CD4-positive, alpha-beta T cell treated with Interleukin-4 for 4 hours (primary cell): ENCODE data around the gene SUPT6H.

Experiments
- DNase-seq: peaks from one replicate; pipeline ENCODE4 v3.0.0-alpha.2; 2020

Gene SUPT6H

DNA sequence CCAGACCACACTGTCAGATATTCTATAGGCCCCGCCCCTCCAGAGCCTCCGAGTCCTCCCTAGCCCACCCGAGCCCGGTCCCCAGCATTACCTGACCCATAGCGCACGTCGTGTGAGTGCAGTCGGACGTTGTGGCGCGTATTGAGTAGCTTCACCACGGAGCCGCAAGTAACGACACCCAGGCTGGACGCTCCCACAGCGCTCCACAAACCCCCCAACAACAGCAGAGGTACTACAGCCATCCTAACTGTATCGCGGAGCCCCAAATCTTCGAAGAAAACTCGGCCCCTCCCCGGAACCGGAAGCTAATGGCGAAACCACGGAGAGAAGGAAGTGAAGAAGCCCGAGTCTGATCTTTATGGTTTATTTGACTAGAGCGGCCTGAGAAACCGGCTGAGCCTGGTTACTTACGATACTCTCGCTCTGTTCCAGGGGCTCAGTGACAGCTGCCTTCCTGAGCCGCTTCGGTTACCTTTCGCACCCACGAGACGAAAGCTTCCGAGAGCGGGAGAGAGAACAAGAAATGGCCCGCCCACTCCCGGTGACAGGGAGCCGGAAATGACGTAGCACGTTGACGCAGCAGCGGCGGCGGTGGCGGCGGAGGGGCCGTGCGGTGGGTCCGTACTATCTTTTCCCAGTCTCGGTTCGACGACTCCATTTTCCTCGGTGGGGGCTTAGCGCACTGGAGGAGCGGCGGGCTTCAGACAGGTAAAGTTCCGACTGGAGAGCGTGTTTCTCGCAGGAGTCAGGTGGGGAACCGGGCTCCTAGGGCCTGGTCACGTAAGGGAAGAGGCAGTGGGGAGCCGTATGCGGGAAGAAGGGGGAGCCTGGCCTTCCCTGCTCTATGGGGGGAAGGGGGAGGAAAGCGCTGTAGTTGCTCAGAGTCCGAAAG is at the start of gene SUPT6H, which contains the start of gene SDF2:
SUPT6H (plus strand) TSS at position 571 of the 892 bp plus-strand sequence. CDS start 11,197 bp downstream, outside the sequence.
SDF2 (minus strand) TSS at position 272 of the 892 bp plus-strand sequence; CDS start at position 242, 30 bp downstream.
- peak; percentile 89 for DNase-seq

DNA sequence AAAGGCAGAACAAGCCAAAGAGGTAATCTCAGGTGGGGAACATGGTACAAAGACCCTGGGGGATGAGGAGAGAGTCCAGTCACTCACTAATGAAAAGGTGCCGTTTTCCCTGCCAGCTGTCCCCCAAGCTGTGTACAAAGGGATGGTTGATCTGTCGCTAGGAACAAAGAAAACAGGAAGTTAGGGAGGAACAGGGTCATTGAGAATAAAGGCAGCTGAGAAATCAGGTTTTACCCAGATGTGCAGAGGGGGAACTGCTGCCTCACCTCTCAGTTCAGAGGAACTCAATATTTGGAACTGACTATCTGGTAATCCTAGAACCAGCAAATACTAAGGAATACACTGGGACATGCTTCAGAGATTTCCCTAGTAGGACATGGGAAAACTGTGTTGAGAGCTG is 49.5 kb upstream of the SUPT6H start:
- no peak for DNase-seq

DNA sequence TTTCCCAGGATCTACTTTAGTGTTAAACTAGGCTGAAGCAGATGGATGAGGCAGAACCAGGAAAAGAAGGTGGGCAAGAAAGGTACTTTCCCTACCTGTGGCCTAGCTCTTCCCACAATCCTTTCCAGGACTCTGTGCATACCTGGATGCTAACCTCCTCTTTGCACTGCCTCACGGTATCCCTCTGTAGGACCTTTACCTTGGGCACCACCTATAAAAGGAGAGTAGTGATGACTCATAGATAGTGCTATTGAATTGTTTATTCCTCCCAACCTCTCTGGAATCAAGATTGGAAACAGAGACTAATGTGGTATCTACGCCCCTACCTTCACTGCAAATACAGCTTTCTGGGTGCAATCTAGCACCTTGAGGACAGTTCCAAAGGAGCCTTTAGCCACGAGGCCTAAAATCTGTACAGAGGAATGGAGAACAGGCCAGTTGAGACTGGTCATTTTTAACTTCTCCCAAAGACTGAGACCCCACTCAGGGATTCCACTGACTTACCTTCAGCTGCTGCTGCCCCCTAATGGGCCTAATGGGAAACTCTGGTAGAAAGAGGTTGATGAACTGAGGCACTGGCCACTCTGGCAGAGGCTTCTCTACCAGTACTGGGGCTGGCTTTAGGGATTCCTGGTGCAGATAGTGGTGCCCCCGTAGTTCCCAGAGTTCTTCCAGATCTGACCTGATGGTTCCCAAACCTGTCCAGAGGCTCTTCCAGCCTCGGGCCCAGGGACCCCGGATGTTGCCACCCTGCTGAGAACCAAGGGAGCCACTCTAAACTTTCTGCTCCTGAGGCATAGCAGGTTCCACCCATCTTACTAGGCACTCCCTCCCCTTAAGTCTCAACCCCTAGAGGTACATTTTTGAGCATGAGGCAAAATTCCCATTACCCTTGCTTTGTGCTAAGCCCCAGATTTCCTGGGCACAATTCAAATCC is 48.8 kb upstream of the SUPT6H start:
- peak; percentile 45 for DNase-seq

DNA sequence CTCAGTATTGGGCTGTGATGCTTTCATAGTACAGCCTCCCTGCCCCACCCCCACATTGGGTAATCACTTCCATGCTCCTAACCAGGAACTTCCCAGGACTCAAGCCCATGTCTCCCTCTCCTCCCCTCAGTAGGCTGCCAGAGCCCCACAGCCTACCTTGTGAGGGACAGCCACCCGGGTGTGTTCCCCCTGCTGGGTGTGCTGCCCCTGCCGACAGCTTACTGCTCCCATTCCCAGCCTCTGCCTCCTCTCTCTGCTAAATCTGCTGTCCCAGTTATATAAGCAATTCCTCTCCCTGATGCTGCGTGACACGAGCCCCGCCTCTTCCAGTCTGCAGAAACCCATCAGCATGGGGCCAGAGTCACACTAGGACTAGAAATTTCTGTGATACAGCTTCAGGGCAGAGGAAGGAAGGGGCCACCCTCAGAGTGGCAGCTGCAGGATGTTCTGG is 48.0 kb upstream of the SUPT6H start, which contains the start of gene RSKR:
RSKR (minus strand) TSS at position 255 of the 451 bp plus-strand sequence; CDS start at position 231, 24 bp downstream.
- no peak for DNase-seq

DNA sequence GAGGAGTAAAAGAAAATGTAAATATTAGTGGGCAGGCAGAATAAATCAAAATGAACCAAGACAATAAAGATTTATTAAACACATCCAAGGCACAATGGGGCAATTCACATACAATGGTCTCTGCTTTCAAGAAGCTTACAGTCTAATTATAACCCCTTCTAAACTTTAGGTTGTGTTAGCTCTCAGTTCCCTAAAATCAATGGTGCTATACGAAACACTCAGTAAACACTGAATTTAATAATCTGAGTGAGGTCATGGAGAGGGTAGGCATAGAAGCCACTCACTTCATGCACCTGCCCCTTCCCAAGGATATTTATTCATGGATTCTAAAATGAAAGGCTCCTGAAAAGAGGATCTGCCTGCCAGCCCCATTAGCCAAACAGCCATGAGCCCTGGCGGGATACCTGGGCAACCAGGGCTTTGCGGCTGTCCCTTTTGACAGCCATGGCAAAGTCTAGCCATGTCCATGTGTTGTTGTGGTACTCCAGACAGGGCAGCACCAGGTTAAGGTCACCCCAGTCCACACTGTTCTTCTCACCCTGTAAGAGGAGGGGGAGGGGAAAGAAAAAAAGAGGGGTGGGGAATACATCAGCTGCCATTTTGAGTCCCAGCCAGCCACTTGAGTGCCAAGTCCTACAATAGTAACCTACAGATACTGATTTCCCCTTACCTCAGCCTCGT is 46.6 kb upstream of the SUPT6H start:
- no peak for DNase-seq

DNA sequence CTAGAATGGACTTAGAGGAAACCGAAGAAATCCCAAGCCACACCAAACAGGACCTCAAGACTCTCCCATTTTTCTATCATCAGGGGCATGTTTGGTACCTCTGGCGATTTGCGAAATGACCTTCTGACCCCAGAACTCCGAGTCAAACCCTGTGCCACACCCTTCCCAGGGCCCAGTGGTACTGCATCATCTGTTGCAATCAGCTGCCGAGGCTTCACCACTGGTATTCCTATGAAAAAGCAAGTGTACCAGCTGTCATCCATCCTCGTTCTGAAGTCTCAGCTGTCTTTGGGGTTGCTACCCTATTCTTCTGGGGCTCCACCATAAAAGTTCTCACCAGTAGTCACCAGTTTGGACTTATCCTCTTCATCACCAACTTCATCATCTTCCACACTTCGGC is 45.7 kb upstream of the SUPT6H start:
- DNase-seq: no peak

DNA sequence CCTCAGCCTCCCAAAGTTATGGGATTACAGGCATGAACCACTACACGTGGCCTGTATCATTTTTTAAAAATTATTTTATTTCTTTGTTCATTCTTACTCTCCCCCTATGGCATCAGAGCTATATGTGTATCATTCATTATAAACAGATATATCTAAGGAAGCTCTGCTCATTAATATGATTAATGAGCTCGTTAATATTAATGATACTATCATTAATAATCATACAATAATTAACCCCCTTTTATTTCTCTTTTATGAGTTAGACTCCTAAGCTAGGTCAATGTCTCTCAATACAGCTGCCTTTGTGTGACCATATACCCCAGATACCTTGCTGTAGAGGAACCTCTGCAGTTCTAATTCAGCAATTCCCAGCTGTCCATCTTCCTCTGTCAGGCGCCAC is 43.5 kb upstream of the SUPT6H start:
- DNase-seq: no peak

DNA sequence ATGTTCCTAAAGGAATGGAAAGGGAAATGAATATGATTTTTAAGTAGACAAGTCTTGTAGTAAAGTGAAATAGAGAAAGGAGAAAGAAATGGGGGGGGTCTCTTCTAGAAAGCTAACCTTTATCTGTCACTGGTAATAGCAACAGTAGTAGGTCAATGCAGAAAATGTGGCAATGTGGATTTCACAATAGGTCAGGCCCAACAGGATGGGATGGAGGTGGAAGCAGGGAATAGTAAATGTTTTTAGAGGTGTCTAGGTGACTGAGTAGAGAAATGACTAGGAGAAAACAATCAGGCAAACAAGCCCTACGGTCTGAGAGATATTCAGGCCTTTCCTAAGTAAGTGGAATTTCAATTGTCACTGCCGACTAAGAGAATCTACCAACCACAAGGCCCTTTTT is 42.0 kb upstream of the SUPT6H start:
- no peak for DNase-seq

DNA sequence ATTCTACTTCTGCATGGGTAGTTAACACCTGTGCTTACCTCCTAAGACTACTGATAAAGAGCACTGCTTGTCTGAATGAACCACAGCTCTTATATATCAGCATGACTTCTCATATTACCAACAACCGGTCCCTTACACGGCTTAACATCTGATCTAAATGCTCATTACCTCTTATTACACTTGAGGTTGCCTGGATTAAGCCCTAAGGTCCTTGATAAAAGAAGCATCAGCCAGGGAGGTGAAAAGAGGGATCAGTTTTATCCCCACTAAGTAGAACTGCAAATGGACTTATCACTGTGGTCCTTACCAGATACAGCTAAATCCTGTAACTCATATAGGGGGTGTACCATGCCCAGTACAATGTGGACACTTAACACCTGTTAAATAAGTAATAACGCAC is 39.8 kb upstream of the SUPT6H start:
- DNase-seq: no peak

DNA sequence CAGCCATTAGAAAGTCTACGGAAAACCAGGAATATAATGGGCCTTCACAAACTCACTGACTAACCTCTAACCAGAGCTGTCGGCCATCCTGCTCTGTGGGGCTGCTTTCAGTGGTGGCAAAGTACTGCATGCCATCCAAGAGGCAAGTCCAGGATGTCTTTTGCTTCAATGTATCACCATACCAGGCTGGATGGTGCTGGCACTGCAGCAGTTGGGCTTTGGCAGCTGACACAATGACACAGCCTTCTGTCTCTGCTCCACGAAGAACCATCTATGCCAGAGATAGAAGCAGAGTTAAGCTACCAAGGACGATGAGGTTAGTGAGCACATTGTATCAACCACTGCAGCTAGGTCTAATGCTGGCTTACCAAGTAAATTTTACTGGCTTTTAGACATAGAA is 38.3 kb upstream of the SUPT6H start:
- DNase-seq: no peak

DNA sequence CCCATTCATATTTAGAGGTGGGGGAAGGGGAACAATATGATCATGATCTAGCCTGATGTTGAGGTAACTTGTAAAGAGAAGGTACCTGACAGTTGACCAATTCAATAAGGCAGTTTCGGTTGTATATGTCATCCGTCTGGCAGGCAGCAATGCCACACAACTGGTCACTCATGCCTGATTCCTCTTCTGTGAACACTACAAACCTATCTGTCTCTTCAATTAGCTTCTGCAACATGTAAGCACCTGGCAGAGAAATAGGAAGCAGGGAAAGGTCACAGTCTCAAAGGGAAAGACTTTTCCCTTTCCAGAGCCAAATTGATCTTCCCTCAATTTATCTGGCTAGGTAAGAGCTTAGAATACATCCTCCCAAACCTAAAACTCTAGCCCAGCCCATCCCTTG is 37.9 kb upstream of the SUPT6H start:
- DNase-seq: no peak

DNA sequence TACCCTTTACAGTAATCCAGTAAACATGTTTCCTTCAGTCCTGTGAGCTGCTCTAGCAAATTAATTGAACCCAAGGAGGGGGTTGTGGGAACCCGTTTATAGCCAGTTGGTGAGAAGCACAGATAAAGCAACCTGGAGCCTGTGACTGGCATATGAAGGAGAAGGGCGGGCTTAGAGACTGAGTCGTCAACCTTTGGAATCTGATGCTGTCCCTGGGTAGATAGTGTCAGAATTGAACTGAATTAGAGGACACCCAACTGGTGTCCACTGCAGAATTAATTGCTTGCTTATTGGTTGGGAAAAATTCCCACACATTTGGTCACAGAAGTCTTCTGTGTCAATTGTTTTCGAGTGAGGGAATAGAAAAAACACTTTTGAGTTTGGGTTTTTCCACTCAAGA is 35.2 kb upstream of the SUPT6H start:
- no peak for DNase-seq

DNA sequence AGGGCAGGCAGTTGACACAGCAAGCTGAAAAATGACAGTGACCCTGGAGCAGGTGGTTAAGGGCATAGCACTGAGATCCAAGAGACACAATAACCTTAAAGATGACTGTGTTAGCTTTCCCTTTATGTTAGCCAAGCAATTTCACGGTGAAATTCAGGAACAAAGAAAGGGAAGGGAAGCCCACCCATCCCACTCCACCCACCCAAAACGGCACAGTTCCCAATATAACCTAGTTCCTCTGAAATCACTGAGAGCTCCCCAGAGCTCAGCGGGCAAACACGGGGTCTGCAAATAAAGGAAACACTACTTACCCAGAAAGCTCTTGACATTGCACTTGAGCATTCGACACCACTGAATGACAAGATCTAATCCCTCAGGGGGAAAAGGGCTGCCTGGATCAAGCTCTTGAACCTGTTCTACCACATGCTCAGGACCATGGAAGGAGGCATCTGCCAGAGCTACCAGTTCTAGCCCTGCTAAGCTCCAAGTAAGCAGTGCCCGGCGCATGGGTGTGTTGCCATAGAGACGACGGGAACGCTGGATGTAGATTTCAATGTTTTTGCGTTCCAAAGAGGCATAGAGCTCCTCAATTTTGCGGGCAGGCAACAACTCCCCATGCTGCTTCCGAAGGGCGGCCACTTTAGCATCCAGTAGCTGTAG is 27.7 kb upstream of the SUPT6H start:
- no peak for DNase-seq

DNA sequence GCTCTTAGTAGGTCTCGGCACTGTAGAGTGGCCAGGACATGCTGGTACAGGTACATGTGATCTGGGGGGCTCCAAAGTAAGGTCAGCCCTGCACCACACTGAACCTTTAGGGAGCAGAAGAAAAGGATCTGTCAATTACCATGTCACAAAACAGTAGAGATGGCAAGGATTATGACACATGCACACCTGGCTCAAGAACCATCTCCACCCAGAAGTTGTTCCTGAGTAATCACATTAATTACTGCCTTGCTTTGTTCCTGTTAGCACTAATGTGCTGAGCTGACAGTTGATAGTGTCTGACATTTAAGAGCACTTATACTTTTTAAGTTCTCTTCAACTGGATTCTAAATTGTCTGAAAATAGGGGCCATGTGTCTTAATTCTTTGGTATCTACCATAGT is 26.5 kb upstream of the SUPT6H start:
- no peak for DNase-seq

DNA sequence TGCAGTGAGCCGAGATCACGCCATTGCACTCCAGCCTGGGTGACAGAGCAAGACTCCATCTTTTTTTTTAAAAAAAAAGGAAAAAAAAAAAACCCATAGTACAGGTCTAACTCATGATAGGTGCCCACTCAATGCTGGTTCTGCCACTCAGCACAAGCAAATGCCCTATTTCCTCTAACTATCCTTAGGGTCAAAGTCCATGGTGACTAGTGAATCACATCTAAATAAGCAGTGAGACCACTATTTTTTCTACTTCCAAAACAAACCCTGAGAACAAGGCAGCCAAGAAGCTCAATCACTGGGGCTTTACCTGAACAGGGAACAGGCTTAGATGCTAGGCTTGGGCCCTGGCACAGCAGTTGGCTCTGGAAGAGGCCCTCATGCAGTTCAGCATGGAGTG is 20.4 kb upstream of the SUPT6H start:
- DNase-seq: no peak

DNA sequence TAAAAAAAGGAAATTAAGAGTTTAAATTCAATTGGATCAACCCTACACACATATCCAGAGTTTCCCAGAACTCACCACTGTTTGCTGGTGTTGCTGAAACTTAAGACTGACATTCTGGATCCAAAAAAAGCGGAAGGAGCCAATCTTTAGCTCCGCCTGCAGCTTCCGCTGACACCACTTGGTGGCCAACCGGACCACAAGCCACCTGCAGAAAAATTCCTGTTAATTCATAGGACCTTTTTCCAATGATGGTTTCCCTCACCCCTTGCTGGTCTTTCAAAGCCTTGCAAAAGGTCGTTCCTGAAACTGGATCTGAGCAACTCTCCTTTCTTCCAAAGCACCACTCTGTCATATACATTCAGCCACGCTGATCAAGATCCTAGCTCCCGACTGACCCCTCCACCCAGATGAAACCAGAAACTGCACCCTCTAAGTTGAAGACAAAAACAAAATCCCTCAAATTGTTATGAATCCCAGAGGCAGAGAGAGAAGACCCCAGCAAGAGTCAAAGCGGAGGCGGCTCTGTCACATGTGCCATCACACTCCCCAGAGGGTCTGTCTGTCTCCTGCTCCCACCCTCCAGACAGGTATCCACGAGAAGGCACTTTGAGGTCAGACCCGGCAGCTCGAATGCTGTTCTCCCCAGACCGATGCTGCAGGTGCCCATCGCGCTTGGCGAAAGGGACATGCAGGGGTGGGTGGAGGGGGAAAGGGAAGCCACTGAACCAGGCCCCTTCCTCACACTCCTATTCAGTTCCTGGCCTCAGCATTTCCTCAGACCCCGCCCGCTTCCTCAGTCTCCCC is 17.8 kb upstream of the SUPT6H start:
- peak; percentile 39 for DNase-seq

DNA sequence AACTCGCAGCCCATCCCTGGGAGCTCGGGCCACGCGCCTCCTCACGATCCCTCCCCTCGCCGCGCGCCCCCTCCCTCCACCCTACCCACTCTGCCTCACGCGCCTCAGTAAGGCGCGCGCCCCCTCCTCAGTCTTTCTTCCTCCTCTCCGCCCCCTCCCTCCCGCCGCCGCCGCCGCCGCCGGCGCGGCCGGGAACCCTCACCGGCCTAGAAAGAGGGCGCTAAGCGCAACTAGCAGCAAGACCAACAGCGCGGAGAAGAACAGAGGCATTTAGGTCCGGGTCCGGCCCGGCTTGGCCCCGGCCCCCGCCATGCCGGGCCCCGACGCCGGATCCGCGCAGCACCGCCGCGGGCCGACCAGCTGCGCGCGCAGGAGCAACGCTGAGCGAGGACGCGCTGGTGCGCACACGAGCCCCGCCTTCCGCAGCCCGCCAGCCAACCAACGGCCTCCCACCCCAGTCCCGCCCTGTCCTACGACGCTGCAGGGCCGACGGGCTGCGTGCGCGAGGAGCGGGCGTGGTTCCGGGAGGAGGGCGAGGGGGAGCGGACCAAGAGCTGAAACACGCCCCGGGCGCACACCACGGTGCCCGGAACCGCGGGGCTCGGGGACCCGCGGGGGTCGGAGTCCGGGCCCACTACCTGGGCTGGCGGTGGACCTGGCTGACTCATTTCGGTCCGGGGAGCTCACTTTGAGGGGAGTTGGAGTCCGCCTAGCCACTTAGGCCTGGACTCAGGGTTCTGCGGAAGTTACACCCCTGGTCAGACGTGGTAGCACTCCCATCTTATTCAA is 17.0 kb upstream of the SUPT6H start, which contains the start of gene BLTP2:
BLTP2 (minus strand) TSS at position 372 of the 789 bp plus-strand sequence; CDS start at position 270, 102 bp downstream.
- DNase-seq: peak; percentile 95

DNA sequence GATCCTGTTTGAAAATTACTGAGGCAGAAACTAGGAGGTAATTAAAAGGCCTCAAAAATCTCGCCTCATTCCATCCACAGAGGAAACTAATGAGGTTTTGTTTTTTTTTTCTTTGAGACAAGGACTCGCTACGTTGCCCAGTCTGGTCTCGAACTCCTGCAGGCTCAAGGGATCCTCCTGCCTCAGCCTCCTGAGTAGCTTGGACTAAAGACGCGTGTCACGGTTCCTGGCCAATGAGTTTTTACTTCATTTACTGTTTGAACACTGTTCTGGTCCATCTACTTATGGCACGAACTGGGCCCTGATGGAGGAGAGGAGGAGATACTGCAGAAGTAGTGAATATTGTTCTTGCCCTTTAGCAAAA is 16.4 kb upstream of the SUPT6H start:
- no peak for DNase-seq

DNA sequence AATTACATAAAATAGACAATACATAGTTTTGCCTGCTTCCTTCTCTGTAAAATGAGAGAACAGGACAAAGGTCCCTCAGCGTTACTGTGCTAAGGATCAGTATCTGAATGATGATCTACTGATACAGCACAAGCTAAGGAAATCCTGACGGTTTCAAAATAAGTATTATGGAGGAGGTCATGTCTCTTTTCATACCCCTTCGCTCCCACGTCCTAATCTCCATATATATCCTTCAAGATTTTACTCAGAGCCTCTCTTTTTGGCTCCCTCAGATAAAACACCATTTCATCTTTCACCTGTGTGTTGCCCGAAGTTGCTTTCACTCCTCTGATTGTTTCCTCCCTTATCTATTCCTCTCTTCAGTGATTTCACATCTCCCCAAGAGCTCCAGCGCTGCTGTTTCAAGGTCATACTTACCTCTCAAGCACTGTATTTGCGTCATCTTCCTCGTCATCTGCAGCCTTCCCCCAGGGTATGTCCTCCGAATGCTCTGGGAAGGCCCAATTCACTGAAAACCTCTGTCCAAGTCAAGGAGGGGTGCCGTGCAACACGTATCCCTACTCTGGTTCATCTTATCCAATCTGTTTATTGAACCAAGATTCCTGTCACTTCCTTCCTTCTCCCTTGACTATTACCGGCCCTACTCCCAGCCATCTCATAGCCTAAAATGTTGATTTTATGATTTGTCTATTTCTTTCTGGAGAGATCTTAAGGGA is 15.8 kb upstream of the SUPT6H start:
- DNase-seq: no peak

DNA sequence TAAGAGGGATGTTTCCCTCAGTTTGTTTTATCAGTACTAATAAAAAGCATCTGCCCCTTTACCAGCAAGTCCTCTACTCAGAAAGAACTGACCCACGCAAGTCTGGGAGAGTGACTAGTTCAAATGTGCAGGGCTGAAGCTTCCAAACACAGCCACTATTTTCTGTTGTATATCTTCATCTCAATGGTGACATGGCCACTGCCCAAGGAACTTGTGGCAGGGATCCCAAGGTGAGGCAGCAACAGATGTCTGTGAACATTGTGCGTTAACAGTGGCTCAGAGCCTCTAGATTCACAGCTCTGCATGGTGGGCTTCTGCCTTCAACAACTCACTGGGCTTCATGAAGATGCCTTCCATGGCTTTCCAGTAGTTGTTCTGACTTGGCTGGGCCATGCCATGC is 13.3 kb upstream of the SUPT6H start:
- DNase-seq: no peak
